Adrenal gland (tissue), 5 donors: ENCODE results near the gene NEGR1.

Experiments
- CTCF ChIP-seq, 6 experiments: fragments of 450-650 bp in 4 of 6; fragments of 200-600 bp in 2 of 6; sonication (generic) in 1 of 6; IDR thresholded peaks; 1 replicate in 5 of 6; 2 replicates in 1 of 6; pipeline versions ENCODE4 v1.5.1 to v1.8.0; 2016 to 2021; ENCODE audit warnings: antibody characterized with exemption in 6 of 6, mild to moderate bottlenecking in 2 of 6, moderate library complexity in 1 of 6
- POLR2A ChIP-seq, 2 donors: fragments of 450-650 bp; IDR thresholded peaks; one replicate each; pipeline ENCODE4 v1.6.1; 2017; ENCODE audit warnings: antibody characterized with exemption in 2 of 2, mild to moderate bottlenecking in 2 of 2, moderate library complexity in 1 of 2
- donor health status: DM: no; HTN: no; CAD: no.

GRCh38 chr1:71610476-71610875 lies 671.9 kb downstream of the NEGR1 start:
- no peak for TF ChIP-seq CTCF (IDR thresholded peaks at IDR 0.05)
- TF ChIP-seq POLR2A (IDR thresholded peaks at IDR 0.05), result no peak
